GM12878 (cell line): Measurements from ENCODE around the gene PHC3. TPM values are rescaled to one million over a fixed set of nuclear protein-coding genes. Genes with fewer than 3 reads are reported as not detected.

Source experiments
- ATAC-seq: fragments of 200-7000 bp; cut with Tn5 transposase; 3 replicates; pipeline ENCODE4 v1.9.1; 2020; ENCODE audit warnings: mild to moderate bottlenecking, moderate library complexity
- BruUV-seq: library from RNA; stranded (reverse); fragments of 400-500 nt; replicated peaks from 2 replicates; lab custom pipeline; 2021; lab: Mats Ljungman, UMichigan
- CTCF ChIA-PET: fragments of 300-600 bp; sonication (Branson Sonifier 250); formaldehyde crosslinking; extraction: SDS; loops from one replicate; lab custom pipeline; 2021; ENCODE audit warnings: inconsistent platforms; lab: Yijun Ruan, JAX
- POLR2A ChIA-PET: fragments of 350-600 bp; formaldehyde crosslinking; extraction: SDS; loops from one replicate; lab custom pipeline; 2021; ENCODE audit warnings: inconsistent platforms; lab: Charles Lee
- RAD21 ChIA-PET: fragments of 300-600 bp; sonication (Branson Sonifier 250); formaldehyde crosslinking; loops from one replicate; lab custom pipeline; 2023; ENCODE audit warnings: antibody characterized with exemption; ENCODE audit not compliant: unreplicated experiment; lab: Charles Lee
- SMC1A ChIA-PET: fragments of 300-600 bp; sonication (Branson Sonifier 250); formaldehyde crosslinking; loops from one replicate; lab custom pipeline; 2023; ENCODE audit not compliant: unreplicated experiment, uncharacterized antibody; lab: Charles Lee
- DNase-seq: peaks from one replicate; pipeline ENCODE4 v3.0.0-alpha.2; 2011; ENCODE audit warnings: low read depth, low spot score
- FAIRE-seq: peaks from 3 replicates; lab custom pipeline; 2011; peaks lifted over from hg19 to GRCh38; lab: Jason Lieb, UNC
- H2AFZ ChIP-seq: 2 replicates; pipeline ENCODE4 v1.6.0; 2011; ENCODE audit warnings: low read depth, low read length, control low read depth; ENCODE audit not compliant: control insufficient read depth
- H3K27ac ChIP-seq: 2 replicates; pipeline ENCODE4 v1.5.1; 2011; ENCODE audit warnings: control low read depth; ENCODE audit not compliant: control insufficient read depth, insufficient read depth
- H3K27me3 ChIP-seq, 2 experiments: replicated peaks in 1 of 2; 2 replicates each; pipeline versions ENCODE4 v1.6.0 to v1.6.1; 2011; ENCODE audit warnings: low read length in 1 of 2; ENCODE audit not compliant: control insufficient read depth in 2 of 2, insufficient read depth in 2 of 2
- H3K36me3 ChIP-seq, 2 experiments: 2 replicates each; pipeline ENCODE4 v1.5.1; 2011; ENCODE audit warnings: low read length in 1 of 2; ENCODE audit not compliant: control insufficient read depth in 2 of 2, insufficient read depth in 2 of 2
- H3K4me1 ChIP-seq: 2 replicates; pipeline ENCODE4 v1.6.1; 2011; ENCODE audit warnings: mild to moderate bottlenecking, low read length, moderate library complexity, mixed read lengths; ENCODE audit not compliant: control insufficient read depth, insufficient read depth
- H3K4me2 ChIP-seq: 2 replicates; pipeline ENCODE4 v1.6.0; 2011; ENCODE audit warnings: control low read depth; ENCODE audit not compliant: control insufficient read depth, insufficient read depth
- H3K4me3 ChIP-seq: fragments of 200-600 bp; sonication (generic); 2 replicates; pipeline ENCODE4 v1.5.1; 2016
- H3K79me2 ChIP-seq: 2 replicates; pipeline ENCODE4 v1.6.0; 2011; ENCODE audit warnings: low read length; ENCODE audit not compliant: control insufficient read depth, insufficient read depth
- H3K9ac ChIP-seq: 2 replicates; pipeline ENCODE4 v1.8.0; 2011; ENCODE audit warnings: low read length, control low read depth, mixed read lengths; ENCODE audit not compliant: control insufficient read depth, insufficient read depth
- H3K9me3 ChIP-seq: replicated peaks from 3 replicates; pipeline ENCODE4 v1.5.1; 2011; ENCODE audit warnings: mild to moderate bottlenecking, low read length; ENCODE audit not compliant: control insufficient read depth, insufficient read depth
- H4K20me1 ChIP-seq: 2 replicates; pipeline ENCODE4 v1.6.0; 2011; ENCODE audit not compliant: control insufficient read depth, insufficient read depth
- BACH1 ChIP-seq: fragments of 450-650 bp; IDR thresholded peaks from 2 replicates; pipeline ENCODE4 v1.6.1; 2017; ENCODE audit warnings: mild to moderate bottlenecking, borderline replicate concordance
- BCL11A ChIP-seq: IDR thresholded peaks from 2 replicates; pipeline ENCODE4 v1.6.1; 2011; ENCODE audit warnings: low read depth, low read length
- CHD4 ChIP-seq: fragments of 200-600 bp; sonication (generic); IDR thresholded peaks from 2 replicates; pipeline ENCODE4 v1.6.1; 2016; ENCODE audit warnings: mild to moderate bottlenecking
- ESRRA ChIP-seq: IDR thresholded peaks from 2 replicates; pipeline ENCODE4 v1.6.1; 2012; ENCODE audit warnings: mild to moderate bottlenecking, low read length, improper control_type of control experiment
- HDAC6 ChIP-seq: fragments of 200-600 bp; sonication (generic); IDR thresholded peaks from one replicate; pipeline ENCODE4 v1.8.0; 2017; ENCODE audit warnings: antibody characterized with exemption; ENCODE audit not compliant: unreplicated experiment
- IKZF2 ChIP-seq, 2 experiments: fragments of 450-650 bp; IDR thresholded peaks; 2 replicates each; pipeline ENCODE4 v1.6.1; 2017; ENCODE audit warnings: mild to moderate bottlenecking in 2 of 2, moderate library complexity in 2 of 2
- RAD51 ChIP-seq: fragments of 450-650 bp; IDR thresholded peaks from 2 replicates; pipeline ENCODE4 v1.6.1; 2016; ENCODE audit warnings: moderate library complexity, mild to moderate bottlenecking, inconsistent platforms
- RFX5 ChIP-seq: IDR thresholded peaks from 2 replicates; pipeline ENCODE4 v1.6.1; 2011; ENCODE audit warnings: low read depth, low read length, improper control_type of control experiment
- STAT1 ChIP-seq: fragments of 450-650 bp; conservative IDR thresholded peaks from 2 replicates; pipeline ENCODE4 v1.6.1; 2014; ENCODE audit warnings: antibody characterized with exemption, mild to moderate bottlenecking
- STAT3 ChIP-seq: IDR thresholded peaks from 2 replicates; pipeline ENCODE4 v1.6.1; 2011; ENCODE audit warnings: low read depth, low read length, improper control_type of control experiment
- SUPT20H ChIP-seq: IDR thresholded peaks from 2 replicates; pipeline ENCODE4 v1.6.1; 2011; ENCODE audit warnings: low read depth, mild to moderate bottlenecking, low read length, moderate library complexity, borderline replicate concordance; ENCODE audit not compliant: control insufficient read depth
- WGBS: methylation state at CpG from one replicate; pipeline ENCODE4 v1.1.6; 2016; ENCODE audit warnings: low lambda C conversion rate; ENCODE audit not compliant: insufficient replicate concordance, insufficient coverage; ENCODE audit errors: missing lambda C conversion rate; 5-methylcytosine and 5-hydroxymethylcytosine counted together
- in situ Hi-C: fragments of 300-500 bp; cut with MboI; formaldehyde crosslinking; loops from 9 replicates; pipeline ENCODE4 v1.14.3; 2018; ENCODE audit warnings: mixed read lengths
- intact Hi-C: fragments of 100-400 bp; cut with micrococcal nuclease; formaldehyde crosslinking; loops from one replicate; pipeline ENCODE4 v1.14.2; 2022; ENCODE audit not compliant: unreplicated experiment
- polyA plus RNA-seq, 11 experiments: library from polyadenylated mRNA; depleted of rRNA in 4 of 11; unstranded in 6 of 11; stranded (reverse) in 5 of 11; fragments of >200 nt; fragmentation: Nextera tagmentation in 4 of 11; fragmentation: Illumina TruSeq in 1 of 11; extraction: Ambion mirVana in 4 of 11; extraction: Trizol in 1 of 11; gene quantifications; 1 replicate in 1 of 11; 2 replicates in 10 of 11; pipeline versions ENCODE4 v1.2.1 to v1.2.3, GENCODE V29; 2011 to 2016; ENCODE audit warnings: inconsistent platforms in 2 of 11, missing spikeins in 2 of 11, low read depth in 1 of 11
- total RNA-seq, 4 experiments: library from RNA; depleted of rRNA in 3 of 4; stranded (reverse); fragments of >200 nt in 3 of 4; fragmentation: Illumina TruSeq in 1 of 4; extraction: Trizol in 1 of 4; gene quantifications; 2 replicates each; pipeline versions ENCODE4 v1.2.1 to v1.2.3, GENCODE V29; 2013 to 2021
- TF ChIP-seq, protein P1 (sequence below): fragments of 450-650 bp; IDR thresholded peaks from 2 replicates; pipeline ENCODE4 v1.6.1; 2017; ENCODE audit warnings: mild to moderate bottlenecking
- TF ChIP-seq, protein P2 (sequence below): fragments of 450-650 bp; formaldehyde crosslinking; IDR thresholded peaks from 2 replicates; pipeline ENCODE4 v1.4.0; 2022; ENCODE audit warnings: mild to moderate bottlenecking, moderate library complexity
- TF ChIP-seq, protein P3 (sequence below): fragments of 450-650 bp; IDR thresholded peaks from 2 replicates; pipeline ENCODE4 v1.6.1; 2016; ENCODE audit warnings: mild to moderate bottlenecking
- TF ChIP-seq, protein P4 (sequence below): IDR thresholded peaks from 2 replicates; pipeline ENCODE4 v1.6.1; 2012; ENCODE audit warnings: low read depth, low read length, improper control_type of control experiment
- TF ChIP-seq, protein P5 (sequence below): fragments of 450-650 bp; IDR thresholded peaks from 2 replicates; pipeline ENCODE4 v1.6.1; 2017; ENCODE audit warnings: low read depth, mild to moderate bottlenecking, moderate library complexity

Gene PHC3
- total and polyA plus RNA-seq, 10 of the 15 experiments (the other 5 are each of a cell fraction or from before 2014, with no cell fraction given): 3.3 to 62.3 (median 22.1) TPM

DNA sequence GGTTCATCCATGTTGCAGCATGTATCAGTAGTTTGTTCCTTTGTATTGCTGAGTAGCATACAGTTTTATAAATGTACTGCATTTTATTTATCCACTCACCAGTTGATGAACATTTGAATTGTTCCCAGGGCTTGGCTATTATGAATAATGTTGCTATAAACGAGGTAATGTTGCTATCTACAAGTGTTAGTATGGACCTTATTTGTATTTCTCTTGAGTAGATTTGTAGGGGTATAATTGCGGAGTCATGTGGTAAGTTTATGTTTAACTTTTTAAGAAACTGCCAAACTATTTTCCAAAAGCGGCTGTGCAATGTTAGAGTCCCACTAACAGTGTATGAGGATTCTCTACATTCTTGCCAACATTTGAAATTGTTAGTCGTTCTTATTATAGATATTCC is 130.8 kb downstream of the PHC3 start:
- Histone ChIP-seq H3K4me3 (no peak overlapping the region), H3K79me2 (peaks cover 75% of the 10 kb centered on the region), H4K20me1 (no peaks in the 10 kb centered on the region), H3K4me1 (peaks cover 31% of the 10 kb centered on the region), H2AFZ (no peak overlapping the region), H3K27ac (no peak overlapping the region), H3K27me3 (peaks cover 0 to 4% of the 10 kb centered on the region in 2 experiments; a peak in 2 of 4 replicates), H3K4me2 (no peak overlapping the region), H3K9me3 (peaks cover 3% of the 10 kb centered on the region), H3K36me3 (peaks cover 0 to 24% of the 10 kb centered on the region in 2 experiments; a peak in 1 of 4 replicates), H3K9ac (no peak overlapping the region)
- intact Hi-C loops (loop anchor here (5.0 kb wide), 1 partner anchor 288 kb away; no protein-coding TSS in a partner anchor), in situ Hi-C loops (loop anchor here (10.0 kb wide), 2 partner anchors 186 to 584 kb away; partner anchors contain the start of gene LRRC31)
- no TSS peak for BruUV-seq
- SMC1A ChIA-PET: no interaction called here
- TF ChIP-seq BACH1 (no peak), HDAC6 (no peak), BCL11A (no peak), SUPT20H (no peak), ESRRA (no peak), RAD51 (no peak), IKZF2 (IDR thresholded peaks at IDR 0.05) (no peak), STAT3 (no peak), CHD4 (no peak), RFX5 (no peak), STAT1 (no peak)
- TF ChIP-seq, protein P1, sequence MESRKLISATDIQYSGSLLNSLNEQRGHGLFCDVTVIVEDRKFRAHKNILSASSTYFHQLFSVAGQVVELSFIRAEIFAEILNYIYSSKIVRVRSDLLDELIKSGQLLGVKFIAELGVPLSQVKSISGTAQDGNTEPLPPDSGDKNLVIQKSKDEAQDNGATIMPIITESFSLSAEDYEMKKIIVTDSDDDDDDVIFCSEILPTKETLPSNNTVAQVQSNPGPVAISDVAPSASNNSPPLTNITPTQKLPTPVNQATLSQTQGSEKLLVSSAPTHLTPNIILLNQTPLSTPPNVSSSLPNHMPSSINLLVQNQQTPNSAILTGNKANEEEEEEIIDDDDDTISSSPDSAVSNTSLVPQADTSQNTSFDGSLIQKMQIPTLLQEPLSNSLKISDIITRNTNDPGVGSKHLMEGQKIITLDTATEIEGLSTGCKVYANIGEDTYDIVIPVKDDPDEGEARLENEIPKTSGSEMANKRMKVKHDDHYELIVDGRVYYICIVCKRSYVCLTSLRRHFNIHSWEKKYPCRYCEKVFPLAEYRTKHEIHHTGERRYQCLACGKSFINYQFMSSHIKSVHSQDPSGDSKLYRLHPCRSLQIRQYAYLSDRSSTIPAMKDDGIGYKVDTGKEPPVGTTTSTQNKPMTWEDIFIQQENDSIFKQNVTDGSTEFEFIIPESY: no peak
- TF ChIP-seq, protein P2, sequence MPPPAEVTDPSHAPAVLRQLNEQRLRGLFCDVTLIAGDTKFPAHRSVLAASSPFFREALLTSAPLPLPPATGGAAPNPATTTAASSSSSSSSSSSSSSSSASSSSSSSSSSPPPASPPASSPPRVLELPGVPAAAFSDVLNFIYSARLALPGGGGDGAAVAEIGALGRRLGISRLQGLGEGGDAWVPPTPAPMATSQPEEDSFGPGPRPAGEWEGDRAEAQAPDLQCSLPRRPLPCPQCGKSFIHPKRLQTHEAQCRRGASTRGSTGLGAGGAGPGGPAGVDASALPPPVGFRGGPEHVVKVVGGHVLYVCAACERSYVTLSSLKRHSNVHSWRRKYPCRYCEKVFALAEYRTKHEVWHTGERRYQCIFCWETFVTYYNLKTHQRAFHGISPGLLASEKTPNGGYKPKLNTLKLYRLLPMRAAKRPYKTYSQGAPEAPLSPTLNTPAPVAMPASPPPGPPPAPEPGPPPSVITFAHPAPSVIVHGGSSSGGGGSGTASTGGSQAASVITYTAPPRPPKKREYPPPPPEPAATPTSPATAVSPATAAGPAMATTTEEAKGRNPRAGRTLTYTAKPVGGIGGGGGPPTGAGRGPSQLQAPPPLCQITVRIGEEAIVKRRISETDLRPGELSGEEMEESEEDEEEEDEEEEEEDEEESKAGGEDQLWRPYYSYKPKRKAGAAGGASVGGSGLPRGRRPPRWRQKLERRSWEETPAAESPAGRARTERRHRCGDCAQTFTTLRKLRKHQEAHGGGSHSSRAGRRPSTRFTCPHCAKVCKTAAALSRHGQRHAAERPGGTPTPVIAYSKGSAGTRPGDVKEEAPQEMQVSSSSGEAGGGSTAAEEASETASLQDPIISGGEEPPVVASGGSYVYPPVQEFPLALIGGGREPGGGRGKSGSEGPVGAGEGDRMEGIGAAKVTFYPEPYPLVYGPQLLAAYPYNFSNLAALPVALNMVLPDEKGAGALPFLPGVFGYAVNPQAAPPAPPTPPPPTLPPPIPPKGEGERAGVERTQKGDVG (CRISPR knock-in tag): no peak
- TF ChIP-seq, protein P3, sequence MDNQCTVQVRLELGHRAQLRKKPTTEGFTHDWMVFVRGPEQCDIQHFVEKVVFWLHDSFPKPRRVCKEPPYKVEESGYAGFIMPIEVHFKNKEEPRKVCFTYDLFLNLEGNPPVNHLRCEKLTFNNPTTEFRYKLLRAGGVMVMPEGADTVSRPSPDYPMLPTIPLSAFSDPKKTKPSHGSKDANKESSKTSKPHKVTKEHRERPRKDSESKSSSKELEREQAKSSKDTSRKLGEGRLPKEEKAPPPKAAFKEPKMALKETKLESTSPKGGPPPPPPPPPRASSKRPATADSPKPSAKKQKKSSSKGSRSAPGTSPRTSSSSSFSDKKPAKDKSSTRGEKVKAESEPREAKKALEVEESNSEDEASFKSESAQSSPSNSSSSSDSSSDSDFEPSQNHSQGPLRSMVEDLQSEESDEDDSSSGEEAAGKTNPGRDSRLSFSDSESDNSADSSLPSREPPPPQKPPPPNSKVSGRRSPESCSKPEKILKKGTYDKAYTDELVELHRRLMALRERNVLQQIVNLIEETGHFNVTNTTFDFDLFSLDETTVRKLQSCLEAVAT: no peak
- TF ChIP-seq, protein P4, sequence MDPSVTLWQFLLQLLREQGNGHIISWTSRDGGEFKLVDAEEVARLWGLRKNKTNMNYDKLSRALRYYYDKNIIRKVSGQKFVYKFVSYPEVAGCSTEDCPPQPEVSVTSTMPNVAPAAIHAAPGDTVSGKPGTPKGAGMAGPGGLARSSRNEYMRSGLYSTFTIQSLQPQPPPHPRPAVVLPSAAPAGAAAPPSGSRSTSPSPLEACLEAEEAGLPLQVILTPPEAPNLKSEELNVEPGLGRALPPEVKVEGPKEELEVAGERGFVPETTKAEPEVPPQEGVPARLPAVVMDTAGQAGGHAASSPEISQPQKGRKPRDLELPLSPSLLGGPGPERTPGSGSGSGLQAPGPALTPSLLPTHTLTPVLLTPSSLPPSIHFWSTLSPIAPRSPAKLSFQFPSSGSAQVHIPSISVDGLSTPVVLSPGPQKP: no peak
- TF ChIP-seq, protein P5, sequence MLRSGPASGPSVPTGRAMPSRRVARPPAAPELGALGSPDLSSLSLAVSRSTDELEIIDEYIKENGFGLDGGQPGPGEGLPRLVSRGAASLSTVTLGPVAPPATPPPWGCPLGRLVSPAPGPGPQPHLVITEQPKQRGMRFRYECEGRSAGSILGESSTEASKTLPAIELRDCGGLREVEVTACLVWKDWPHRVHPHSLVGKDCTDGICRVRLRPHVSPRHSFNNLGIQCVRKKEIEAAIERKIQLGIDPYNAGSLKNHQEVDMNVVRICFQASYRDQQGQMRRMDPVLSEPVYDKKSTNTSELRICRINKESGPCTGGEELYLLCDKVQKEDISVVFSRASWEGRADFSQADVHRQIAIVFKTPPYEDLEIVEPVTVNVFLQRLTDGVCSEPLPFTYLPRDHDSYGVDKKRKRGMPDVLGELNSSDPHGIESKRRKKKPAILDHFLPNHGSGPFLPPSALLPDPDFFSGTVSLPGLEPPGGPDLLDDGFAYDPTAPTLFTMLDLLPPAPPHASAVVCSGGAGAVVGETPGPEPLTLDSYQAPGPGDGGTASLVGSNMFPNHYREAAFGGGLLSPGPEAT: no peak
- FAIRE-seq (no peak), ATAC-seq (no peak), DNase-seq (no peak)
- RAD21 ChIA-PET: no interaction called here
- WGBS: 81% methylated on average over 4 of the region's 4 CpGs
- CTCF ChIA-PET: interaction anchor here (4.3 kb wide), 1 partner anchor 187 kb away, joined by 65 read pairs; no protein-coding TSS in a partner anchor
- POLR2A ChIA-PET: no interaction called here
